Stomach (tissue), 4 donors: ENCODE measurements around the gene TAB2.

Experiments used
- EP300 ChIP-seq: sonication (generic); formaldehyde crosslinking; IDR thresholded peaks from one replicate; pipeline ENCODE4 v1.6.1; 2017; ENCODE audit warnings: antibody characterized with exemption
- TF ChIP-seq, protein P1 (sequence below), 7 experiments: fragments of 450-650 bp in 4 of 7; fragments of 200-600 bp in 3 of 7; sonication (generic) in 3 of 7; IDR thresholded peaks; one replicate each; pipeline ENCODE4 v1.5.1; 2016 to 2019; ENCODE audit warnings: antibody characterized with exemption in 7 of 7, control low read depth in 2 of 7, mild to moderate bottlenecking in 1 of 7

DNA sequence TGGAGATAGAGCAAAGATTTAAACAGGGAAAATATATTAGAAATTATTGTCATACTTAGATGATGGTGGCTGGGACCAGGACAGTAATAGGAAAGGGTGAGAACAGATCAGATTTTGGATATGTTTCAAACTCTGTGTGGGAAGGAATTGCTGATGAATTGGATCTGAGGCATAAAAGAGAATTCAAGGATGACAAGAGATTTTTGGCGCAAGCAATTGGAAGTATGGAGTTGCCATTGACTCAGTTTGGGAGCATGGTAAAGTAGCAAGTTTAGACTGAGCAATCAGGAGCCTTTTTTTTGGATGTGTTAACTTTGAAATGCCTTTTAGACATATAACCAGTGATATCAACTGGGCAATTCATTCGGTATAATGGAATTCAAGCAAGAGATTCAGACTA lies 14.4 kb downstream of the TAB2 start:
- no peak for TF ChIP-seq EP300
- TF ChIP-seq, protein P1, sequence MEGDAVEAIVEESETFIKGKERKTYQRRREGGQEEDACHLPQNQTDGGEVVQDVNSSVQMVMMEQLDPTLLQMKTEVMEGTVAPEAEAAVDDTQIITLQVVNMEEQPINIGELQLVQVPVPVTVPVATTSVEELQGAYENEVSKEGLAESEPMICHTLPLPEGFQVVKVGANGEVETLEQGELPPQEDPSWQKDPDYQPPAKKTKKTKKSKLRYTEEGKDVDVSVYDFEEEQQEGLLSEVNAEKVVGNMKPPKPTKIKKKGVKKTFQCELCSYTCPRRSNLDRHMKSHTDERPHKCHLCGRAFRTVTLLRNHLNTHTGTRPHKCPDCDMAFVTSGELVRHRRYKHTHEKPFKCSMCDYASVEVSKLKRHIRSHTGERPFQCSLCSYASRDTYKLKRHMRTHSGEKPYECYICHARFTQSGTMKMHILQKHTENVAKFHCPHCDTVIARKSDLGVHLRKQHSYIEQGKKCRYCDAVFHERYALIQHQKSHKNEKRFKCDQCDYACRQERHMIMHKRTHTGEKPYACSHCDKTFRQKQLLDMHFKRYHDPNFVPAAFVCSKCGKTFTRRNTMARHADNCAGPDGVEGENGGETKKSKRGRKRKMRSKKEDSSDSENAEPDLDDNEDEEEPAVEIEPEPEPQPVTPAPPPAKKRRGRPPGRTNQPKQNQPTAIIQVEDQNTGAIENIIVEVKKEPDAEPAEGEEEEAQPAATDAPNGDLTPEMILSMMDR (IDR thresholded peaks at IDR 0.05) = no peak
